ENCODE measurements around the gene MESD. TPM values are rescaled to one million over a fixed set of nuclear protein-coding genes. Genes with fewer than 3 reads are reported as not detected.

The MESD gene
- total RNA-seq, 1 donor from 2014 or later, result 25.9 TPM

DNA sequence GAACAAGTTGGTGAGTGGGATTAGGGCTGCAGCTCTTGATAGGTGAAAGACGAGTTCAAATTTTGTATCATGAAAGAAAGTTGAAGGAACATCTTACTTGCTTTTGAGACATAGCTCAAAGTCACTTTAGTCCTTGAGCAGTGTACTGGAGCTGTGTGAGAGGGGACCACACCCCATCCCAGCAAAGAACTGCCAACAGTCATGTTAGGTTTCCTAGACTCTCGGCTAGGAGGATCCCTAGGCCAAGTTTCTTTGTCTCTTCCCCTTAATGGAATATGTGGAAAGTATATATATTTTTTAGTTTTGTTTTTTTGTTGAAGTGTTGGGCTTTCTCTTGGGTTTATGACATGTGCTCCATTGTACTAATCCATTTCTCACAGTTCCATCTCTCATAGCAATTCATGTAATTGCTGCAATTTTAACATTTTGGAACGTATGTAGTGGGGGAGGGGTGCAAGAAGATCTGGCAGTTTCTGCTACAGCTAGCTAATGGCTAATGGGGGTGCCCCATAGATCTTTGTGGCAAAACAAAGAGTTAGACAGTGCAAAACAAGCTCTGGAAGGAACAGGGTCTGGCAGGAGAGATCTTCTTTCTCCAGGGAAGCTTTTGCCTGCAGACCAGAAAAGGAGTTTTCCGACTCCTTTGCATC, 36.2 kb upstream of the MESD start:
- no peaks in the 10 kb centered on the region for H3K36me3 ChIP-seq (ENCODE audit: control insufficient read depth, insufficient read depth, low read length)
- H3K4me3 ChIP-seq (ENCODE audit: low read depth, low read length), result no peak overlapping the region
- TF ChIP-seq, protein P1, sequence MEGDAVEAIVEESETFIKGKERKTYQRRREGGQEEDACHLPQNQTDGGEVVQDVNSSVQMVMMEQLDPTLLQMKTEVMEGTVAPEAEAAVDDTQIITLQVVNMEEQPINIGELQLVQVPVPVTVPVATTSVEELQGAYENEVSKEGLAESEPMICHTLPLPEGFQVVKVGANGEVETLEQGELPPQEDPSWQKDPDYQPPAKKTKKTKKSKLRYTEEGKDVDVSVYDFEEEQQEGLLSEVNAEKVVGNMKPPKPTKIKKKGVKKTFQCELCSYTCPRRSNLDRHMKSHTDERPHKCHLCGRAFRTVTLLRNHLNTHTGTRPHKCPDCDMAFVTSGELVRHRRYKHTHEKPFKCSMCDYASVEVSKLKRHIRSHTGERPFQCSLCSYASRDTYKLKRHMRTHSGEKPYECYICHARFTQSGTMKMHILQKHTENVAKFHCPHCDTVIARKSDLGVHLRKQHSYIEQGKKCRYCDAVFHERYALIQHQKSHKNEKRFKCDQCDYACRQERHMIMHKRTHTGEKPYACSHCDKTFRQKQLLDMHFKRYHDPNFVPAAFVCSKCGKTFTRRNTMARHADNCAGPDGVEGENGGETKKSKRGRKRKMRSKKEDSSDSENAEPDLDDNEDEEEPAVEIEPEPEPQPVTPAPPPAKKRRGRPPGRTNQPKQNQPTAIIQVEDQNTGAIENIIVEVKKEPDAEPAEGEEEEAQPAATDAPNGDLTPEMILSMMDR (IDR thresholded peaks at IDR 0.05; ENCODE audit: insufficient read depth, low read length, poor library complexity, severe bottlenecking), result no peak
- DNase-seq (ENCODE audit: low read depth), result no peak
- H3K27me3 ChIP-seq (ENCODE audit: control insufficient read depth, insufficient read depth, low read length), result no peaks in the 10 kb centered on the region

DNA sequence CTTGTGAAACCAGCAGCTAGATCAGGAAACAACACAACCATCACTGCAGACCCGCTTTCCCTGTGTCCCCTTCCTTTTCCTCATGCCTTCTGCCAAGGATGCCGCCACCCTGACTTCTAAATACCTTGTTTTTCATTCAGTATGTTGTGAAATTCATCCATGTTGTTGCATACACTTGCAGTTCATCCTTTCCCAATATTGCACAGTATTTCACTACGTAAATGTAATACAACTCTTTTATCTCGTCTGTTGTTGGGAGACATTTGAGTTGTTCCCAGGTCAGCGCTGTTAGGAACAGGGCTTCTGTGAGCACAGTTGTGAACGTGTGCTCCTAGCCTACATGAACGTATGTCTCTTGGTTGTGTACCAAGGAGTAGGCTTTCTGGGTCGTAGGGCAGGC, 35.3 kb upstream of the MESD start:
- Histone ChIP-seq H3K27me3 (ENCODE audit: control insufficient read depth, insufficient read depth, low read length) (no peaks in the 10 kb centered on the region), H3K4me3 (ENCODE audit: low read depth, low read length) (no peak overlapping the region), H3K36me3 (ENCODE audit: control insufficient read depth, insufficient read depth, low read length) (no peaks in the 10 kb centered on the region)
- TF ChIP-seq, protein P1 (IDR thresholded peaks at IDR 0.05; ENCODE audit: insufficient read depth, low read length, poor library complexity, severe bottlenecking), result no peak
- no peak for DNase-seq (ENCODE audit: low read depth)

DNA sequence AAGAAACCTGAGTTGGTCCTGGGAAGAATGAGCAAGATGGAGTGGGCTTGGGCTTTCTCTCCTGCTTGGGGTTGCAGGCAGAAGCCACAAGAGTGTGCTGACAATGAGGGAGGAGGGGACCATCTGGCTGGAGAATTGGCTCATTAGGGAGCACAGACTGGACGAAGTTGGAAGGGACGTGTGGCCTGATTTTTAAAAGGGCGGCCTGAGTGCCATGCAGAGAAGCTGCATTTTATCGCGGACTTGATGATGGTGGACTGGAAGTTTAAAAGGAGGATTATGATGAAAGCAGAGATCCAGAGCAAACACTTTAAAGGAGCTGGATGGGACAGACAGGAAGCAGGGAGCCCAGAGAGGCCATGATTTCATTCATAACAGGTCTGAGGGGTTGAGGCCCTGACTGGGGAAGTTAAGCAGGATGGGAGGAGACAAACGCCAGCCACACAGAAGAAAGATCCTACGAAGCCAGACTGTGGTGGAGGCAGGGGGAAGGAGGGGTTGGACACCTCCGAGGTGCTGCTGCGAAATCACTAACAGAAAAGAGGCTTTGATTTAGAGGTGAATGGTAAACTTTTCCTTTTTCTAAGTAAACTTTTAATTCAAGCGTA, 34.8 kb upstream of the MESD start:
- Histone ChIP-seq H3K27me3 (ENCODE audit: control insufficient read depth, insufficient read depth, low read length) (no peaks in the 10 kb centered on the region), H3K36me3 (ENCODE audit: control insufficient read depth, insufficient read depth, low read length) (no peaks in the 10 kb centered on the region), H3K4me3 (ENCODE audit: low read depth, low read length) (no peak overlapping the region)
- no peak for DNase-seq (ENCODE audit: low read depth)
- TF ChIP-seq, protein P1 (IDR thresholded peaks at IDR 0.05; ENCODE audit: insufficient read depth, low read length, poor library complexity, severe bottlenecking), result no peak

DNA sequence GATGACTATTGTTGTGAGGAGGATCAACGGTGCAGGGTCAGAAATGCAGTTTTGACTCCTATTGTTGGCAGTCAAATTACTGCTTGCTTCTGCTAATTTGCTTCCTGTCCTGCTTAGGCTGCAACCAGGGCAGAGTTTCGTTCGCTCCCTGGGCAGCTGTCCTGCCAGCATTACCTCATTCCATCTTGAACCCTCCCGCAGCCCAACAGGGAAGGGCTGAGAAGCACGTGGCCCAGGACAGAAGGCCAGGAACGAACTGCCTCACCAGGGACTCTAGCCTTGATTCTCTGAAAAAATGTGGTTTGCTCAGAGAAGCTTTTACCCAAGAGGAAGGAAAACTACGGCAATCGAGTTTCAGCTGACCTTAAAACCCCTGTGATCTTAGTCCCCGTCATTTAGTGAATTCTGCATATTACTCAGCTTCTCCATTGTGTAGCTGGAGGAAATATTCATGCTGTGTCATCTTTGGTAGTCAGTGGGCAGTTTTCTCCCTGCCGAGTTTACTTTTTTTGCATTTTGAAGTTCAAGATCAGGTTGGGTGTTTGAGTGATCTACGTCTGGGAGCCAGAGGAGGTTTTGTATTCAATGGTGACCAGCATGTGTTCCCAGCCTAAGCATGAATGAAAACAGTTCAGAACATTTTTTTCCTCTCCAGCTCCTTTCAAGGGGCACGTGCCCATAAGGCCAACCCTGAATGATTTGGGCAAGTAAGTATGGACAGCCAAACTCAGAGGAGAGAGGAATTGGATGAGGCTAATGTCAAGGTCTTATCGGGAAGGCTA, 34.1 kb upstream of the MESD start:
- no peak for DNase-seq (ENCODE audit: low read depth)
- TF ChIP-seq, protein P1 (IDR thresholded peaks at IDR 0.05; ENCODE audit: insufficient read depth, low read length, poor library complexity, severe bottlenecking), result no peak
- no peaks in the 10 kb centered on the region for H3K27me3 ChIP-seq (ENCODE audit: control insufficient read depth, insufficient read depth, low read length)
- H3K36me3 ChIP-seq (ENCODE audit: control insufficient read depth, insufficient read depth, low read length), result no peaks in the 10 kb centered on the region
- no peak overlapping the region for H3K4me3 ChIP-seq (ENCODE audit: low read depth, low read length)

DNA sequence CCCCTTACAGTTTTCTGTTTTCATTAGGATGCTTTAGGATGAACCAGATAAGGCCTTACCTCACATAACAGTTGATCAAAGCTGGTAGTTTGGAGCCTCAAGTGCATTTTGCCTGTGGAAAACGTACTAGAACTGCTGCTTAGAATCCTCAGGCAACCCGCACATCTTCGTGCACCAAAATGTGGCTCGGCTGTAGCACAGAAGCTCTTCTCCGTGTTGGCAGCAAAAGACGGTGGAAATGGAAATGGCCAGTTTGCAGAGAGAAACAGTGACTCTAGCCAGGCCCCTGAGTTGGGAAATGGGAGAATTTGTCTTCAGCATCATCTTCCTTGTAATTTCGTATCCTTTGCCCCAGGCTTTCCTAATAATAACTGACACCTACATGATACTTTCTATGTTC, 31.7 kb upstream of the MESD start:
- Histone ChIP-seq H3K4me3 (ENCODE audit: low read depth, low read length) (no peak overlapping the region), H3K27me3 (ENCODE audit: control insufficient read depth, insufficient read depth, low read length) (no peaks in the 10 kb centered on the region), H3K36me3 (ENCODE audit: control insufficient read depth, insufficient read depth, low read length) (no peaks in the 10 kb centered on the region)
- no peak for DNase-seq (ENCODE audit: low read depth)
- TF ChIP-seq, protein P1 (IDR thresholded peaks at IDR 0.05; ENCODE audit: insufficient read depth, low read length, poor library complexity, severe bottlenecking), result no peak
